Astrocyte (in vitro differentiated cells and primary cell): ENCODE data around the gene SPTBN1.

Experiments used
- EZH2 ChIP-seq: IDR thresholded peaks from 2 replicates; pipeline ENCODE4 v1.6.1; 2012; ENCODE audit warnings: mild to moderate bottlenecking, low read length, inconsistent platforms; ENCODE audit not compliant: insufficient read depth
- TF ChIP-seq, protein P1 (sequence below): IDR thresholded peaks from 2 replicates; pipeline ENCODE4 v1.5.1; 2011; ENCODE audit warnings: low read depth, mild to moderate bottlenecking, inconsistent platforms, low read length, moderate library complexity; ENCODE audit not compliant: insufficient read depth

DNA sequence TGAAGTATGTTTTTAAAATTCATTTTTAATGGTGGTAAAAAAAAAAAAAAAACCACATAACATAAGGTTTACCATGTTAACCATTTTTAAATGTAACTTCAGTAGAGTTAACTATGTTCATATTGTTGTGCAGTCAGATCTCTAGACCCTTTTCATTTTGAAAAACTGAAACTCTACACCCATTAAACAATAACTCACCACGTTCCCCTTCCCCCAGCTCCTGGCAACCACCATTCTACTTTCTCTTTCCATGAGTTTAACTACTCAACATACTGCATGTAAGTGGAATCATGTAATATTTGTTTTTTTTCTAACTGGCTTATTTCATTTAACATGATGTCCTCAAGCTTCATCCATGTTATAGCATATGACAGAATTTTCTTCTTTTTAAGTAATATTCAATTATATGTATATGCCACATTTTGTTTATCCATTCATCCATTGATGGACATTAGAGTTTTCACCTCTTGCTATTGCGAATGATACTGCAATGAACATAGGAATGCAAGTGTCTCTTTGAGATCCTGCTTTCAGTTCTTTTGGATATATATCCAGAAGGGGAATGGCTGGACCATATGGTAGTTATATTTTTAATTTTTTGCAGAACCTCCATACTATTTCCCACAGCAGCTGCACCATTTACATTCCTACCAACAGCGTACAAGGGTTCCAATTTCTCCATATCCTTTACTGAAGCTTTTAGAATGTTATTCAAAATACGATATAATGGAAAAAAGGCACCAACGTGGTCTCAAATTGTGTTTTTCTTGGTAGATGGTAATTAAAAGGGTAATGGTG, 91.0 kb downstream of the SPTBN1 start:
- TF ChIP-seq, protein P1, sequence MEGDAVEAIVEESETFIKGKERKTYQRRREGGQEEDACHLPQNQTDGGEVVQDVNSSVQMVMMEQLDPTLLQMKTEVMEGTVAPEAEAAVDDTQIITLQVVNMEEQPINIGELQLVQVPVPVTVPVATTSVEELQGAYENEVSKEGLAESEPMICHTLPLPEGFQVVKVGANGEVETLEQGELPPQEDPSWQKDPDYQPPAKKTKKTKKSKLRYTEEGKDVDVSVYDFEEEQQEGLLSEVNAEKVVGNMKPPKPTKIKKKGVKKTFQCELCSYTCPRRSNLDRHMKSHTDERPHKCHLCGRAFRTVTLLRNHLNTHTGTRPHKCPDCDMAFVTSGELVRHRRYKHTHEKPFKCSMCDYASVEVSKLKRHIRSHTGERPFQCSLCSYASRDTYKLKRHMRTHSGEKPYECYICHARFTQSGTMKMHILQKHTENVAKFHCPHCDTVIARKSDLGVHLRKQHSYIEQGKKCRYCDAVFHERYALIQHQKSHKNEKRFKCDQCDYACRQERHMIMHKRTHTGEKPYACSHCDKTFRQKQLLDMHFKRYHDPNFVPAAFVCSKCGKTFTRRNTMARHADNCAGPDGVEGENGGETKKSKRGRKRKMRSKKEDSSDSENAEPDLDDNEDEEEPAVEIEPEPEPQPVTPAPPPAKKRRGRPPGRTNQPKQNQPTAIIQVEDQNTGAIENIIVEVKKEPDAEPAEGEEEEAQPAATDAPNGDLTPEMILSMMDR: no peak
- no peak for TF ChIP-seq EZH2
